NCI-H1930 (cell line): ENCODE measurements around the gene CNGB1.
"Not testable (repeated sequence)": the region's sequence is repeated elsewhere in the genome, so short reads cannot be mapped to it uniquely, and the experiment has no call there.

Source experiments
- DNase-seq, 2 experiments: peaks; one replicate each; lab custom pipeline; 2025; lab: John Stamatoyannopoulos, UW

CNGB1 gene

GRCh38 chr16:57970970-57971369, at the start of gene CNGB1:
Gene CNGB1 (minus strand): TSS chr16:57971128. CDS start chr16:57967286, 3,842 bp downstream.
- no peak for DNase-seq

GRCh38 chr16:58019866-58020538, 49.1 kb upstream of the CNGB1 start:
- DNase-seq: no peak

GRCh38 chr16:58018803-58019202, 47.9 kb upstream of the CNGB1 start:
- DNase-seq: no peak

- DNase-seq: no peak
Measured at GRCh38 chr16:58016840-58017446, 46.0 kb upstream of the CNGB1 start.

- no peak for DNase-seq
Measured at GRCh38 chr16:58013201-58013956, 42.5 kb upstream of the CNGB1 start.

- no peak for DNase-seq
Measured at GRCh38 chr16:58012481-58012880, 41.6 kb upstream of the CNGB1 start.

GRCh38 chr16:58011652-58012051, 40.7 kb upstream of the CNGB1 start:
- DNase-seq: no peak

GRCh38 chr16:58010886-58011285, 40.0 kb upstream of the CNGB1 start:
- no peak for DNase-seq

GRCh38 chr16:58009856-58010416, 39.0 kb upstream of the CNGB1 start:
- DNase-seq: no peak

GRCh38 chr16:58004736-58005135, 33.8 kb upstream of the CNGB1 start:
- DNase-seq: not testable (repeated sequence)

- DNase-seq: no peak
Measured at GRCh38 chr16:58002936-58003335, 32.0 kb upstream of the CNGB1 start.

GRCh38 chr16:58002416-58002800, 31.5 kb upstream of the CNGB1 start:
- DNase-seq: no peak

- no peak for DNase-seq
Measured at GRCh38 chr16:58001781-58002415, 31.0 kb upstream of the CNGB1 start.

GRCh38 chr16:58000706-58001676, 30.1 kb upstream of the CNGB1 start, which contains the start of gene USB1:
Gene USB1 (plus strand): TSS chr16:58001407. CDS start chr16:58001484, 77 bp downstream.
- peak; percentile 60 to 70 for DNase-seq

GRCh38 chr16:57999971-58000705, 29.2 kb upstream of the CNGB1 start, which contains the start of gene ZNF319:
Gene ZNF319 (minus strand): TSS chr16:58000672. CDS start chr16:57998265, 2,407 bp downstream.
- no peak for DNase-seq

- DNase-seq: no peak
Measured at GRCh38 chr16:57999366-57999970, 28.5 kb upstream of the CNGB1 start.

- no peak for DNase-seq
Measured at GRCh38 chr16:57998992-57999365, 28.1 kb upstream of the CNGB1 start.

- no peak for DNase-seq
Measured at GRCh38 chr16:57998486-57998885, 27.6 kb upstream of the CNGB1 start.

- DNase-seq: no peak
Measured at GRCh38 chr16:57997528-57998265, 26.8 kb upstream of the CNGB1 start.
